Hepatocyte (in vitro differentiated cells): ENCODE measurements around the gene GRHL1.

Experiments
- CTCF ChIP-seq: fragments of 200-600 bp; sonication (generic); IDR thresholded peaks from 2 replicates; pipeline ENCODE4 v1.5.1; 2016; ENCODE audit warnings: antibody characterized with exemption, mild to moderate bottlenecking; ENCODE audit not compliant: poor library complexity
- EZH2 ChIP-seq: fragments of 200-600 bp; sonication (generic); IDR thresholded peaks from 2 replicates; pipeline ENCODE4 v1.6.1; 2016; ENCODE audit warnings: antibody characterized with exemption, mild to moderate bottlenecking, borderline replicate concordance
- EZH2phosphoT487 ChIP-seq: fragments of 200-600 bp; sonication (generic); IDR thresholded peaks from one replicate; pipeline ENCODE4 v1.6.1; 2018; ENCODE audit warnings: antibody characterized with exemption, mild to moderate bottlenecking, low read depth, moderate library complexity; ENCODE audit not compliant: unreplicated experiment, severe bottlenecking

GRCh38 chr2:9958057-9958456, 6.6 kb downstream of the GRHL1 start:
- TF ChIP-seq CTCF (no peak), EZH2 (no peak), EZH2phosphoT487 (no peak)
